ENCODE results near the gene ARRDC1.
A peak's percentile ranks its signal among the peaks of the same experiment; 100 is the strongest.
"Not testable (repeated sequence)": the region's sequence is repeated elsewhere in the genome, so short reads cannot be mapped to it uniquely, and the experiment has no call there.

Gene ARRDC1

DNA sequence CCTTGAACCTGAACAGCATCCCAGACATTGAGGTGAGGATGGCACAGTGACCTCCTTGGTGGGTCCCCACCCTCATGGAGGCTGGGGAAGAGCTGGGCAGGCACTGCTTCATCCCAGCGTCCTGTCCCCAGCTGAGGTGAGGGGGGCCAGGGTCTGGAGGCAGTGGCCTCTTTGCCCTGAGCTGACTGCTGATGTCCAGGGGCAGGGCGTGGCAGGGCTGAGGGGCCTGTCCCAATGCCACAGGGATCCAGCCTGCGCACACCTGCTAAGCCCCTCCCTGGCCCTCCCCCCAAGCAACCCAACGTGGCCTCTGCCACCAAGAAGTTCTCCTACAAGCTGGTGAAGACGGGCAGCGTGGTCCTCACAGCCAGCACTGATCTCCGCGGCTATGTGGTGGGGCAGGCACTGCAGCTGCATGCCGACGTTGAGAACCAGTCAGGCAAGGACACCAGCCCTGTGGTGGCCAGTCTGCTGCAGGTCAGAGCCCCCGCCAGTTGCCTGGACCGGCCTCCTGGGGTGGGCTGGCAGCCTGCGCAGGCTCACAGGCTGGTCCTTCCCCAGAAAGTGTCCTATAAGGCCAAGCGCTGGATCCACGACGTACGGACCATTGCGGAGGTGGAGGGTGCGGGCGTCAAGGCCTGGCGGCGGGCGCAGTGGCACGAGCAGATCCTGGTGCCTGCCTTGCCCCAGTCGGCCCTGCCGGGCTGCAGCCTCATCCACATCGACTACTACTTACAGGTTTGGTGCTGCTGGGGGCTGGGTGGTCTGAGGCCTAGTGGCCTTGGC lies 8.4 kb downstream of the ARRDC1 start:
- no peak overlapping the region for H3K4me3 Mint-ChIP-seq
- H3K27ac Mint-ChIP-seq: peak overlapping the region; percentile 67

DNA sequence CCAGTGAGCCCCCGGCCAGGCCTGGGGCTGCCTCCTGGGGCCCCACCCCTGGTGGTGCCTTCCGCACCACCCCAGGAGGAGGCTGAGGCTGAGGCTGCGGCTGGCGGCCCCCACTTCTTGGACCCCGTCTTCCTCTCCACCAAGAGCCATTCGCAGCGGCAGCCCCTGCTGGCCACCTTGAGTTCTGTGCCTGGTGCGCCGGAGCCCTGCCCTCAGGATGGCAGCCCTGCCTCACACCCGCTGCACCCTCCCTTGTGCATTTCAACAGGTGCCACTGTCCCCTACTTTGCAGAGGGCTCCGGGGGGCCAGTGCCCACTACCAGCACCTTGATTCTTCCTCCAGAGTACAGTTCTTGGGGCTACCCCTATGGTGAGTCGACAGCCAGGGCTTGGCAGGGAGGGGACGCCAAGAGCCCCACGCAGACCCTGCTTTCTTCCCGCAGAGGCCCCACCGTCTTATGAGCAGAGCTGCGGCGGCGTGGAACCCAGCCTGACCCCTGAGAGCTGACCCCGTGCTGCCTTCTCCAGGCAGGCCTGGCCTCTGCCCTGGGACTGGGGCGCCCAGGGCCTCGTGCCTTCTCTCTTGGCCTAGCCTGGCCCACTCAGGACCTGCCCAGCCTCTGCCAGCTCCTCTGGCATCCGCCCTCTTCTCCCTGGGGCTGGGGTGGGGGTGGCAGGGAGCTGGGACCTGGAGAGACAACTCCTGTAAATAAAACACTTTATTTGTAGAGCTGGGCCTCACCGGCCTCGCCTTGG lies 9.3 kb downstream of the ARRDC1 start:
- DNase-seq: no peak
- no peak overlapping the region for H3K27ac Mint-ChIP-seq
- H3K27me3 Mint-ChIP-seq: no peaks in the 10 kb centered on the region
- H3K4me3 Mint-ChIP-seq: no peak overlapping the region
- H3K36me3 Mint-ChIP-seq (ENCODE audit: low read depth): peaks cover 58% of the 10 kb centered on the region
- H3K4me1 Mint-ChIP-seq (ENCODE audit: low read depth): peaks cover 41% of the 10 kb centered on the region
- H3K9me3 Mint-ChIP-seq: no peaks in the 10 kb centered on the region

More for the DNA sequence above, 8.4 kb downstream of the ARRDC1 start:
- H3K36me3 Mint-ChIP-seq (ENCODE audit: low read depth): peaks cover 52% of the 10 kb centered on the region
- H3K9me3 Mint-ChIP-seq: no peaks in the 10 kb centered on the region
- no peaks in the 10 kb centered on the region for H3K27me3 Mint-ChIP-seq
- DNase-seq: no peak
- H3K4me1 Mint-ChIP-seq (ENCODE audit: low read depth): peaks cover 39% of the 10 kb centered on the region

DNA sequence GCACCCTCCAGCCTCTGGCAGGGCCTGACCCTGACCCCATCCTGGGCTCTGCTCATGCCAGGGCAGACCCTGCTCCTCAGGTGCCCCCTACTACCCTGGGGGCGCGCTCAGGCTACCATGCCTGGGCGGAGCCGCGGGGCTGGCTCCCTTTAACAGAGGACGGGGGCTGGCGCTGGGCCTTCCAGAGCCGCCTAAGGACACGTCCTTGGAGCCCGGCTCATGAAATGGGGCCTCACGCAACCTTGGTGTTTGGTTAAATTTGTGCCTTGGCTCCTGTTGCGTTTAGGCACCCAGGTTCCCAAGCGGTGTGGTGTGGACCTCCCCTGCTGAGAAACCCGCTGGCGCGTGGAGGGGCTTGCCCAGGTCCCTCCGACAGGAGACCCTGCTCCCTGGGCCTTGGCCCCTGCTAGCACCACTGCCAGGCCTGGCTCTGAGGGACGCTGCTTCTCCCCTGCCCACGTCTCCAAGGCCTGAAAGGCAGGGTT lies 9.9 kb downstream of the ARRDC1 start:
- H3K27ac Mint-ChIP-seq: peak overlapping the region; percentile 96
- no peak for DNase-seq
- H3K36me3 Mint-ChIP-seq (ENCODE audit: low read depth): peaks cover 61% of the 10 kb centered on the region
- H3K27me3 Mint-ChIP-seq: no peaks in the 10 kb centered on the region
- no peaks in the 10 kb centered on the region for H3K9me3 Mint-ChIP-seq
- H3K4me1 Mint-ChIP-seq (ENCODE audit: low read depth): peaks cover 44% of the 10 kb centered on the region
- no peak overlapping the region for H3K4me3 Mint-ChIP-seq

- Mint-ChIP-seq H3K4me3 (peak within 1 kb of the TSS; percentile 87), H3K27ac (peak within 1 kb of the TSS; percentile 96)
- peak; percentile 97 for DNase-seq
Measured at GRCh38 chr9:137618105-137619067, 12.9 kb downstream of the ARRDC1 start, which contains the start of gene EHMT1. Gene EHMT1 (plus strand): TSS chr9:137619005. CDS start chr9:137619029, 24 bp downstream.

GRCh38 chr9:137619240-137620047 lies 14.0 kb downstream of the ARRDC1 start:
- Mint-ChIP-seq H3K9me3 (no peaks in the 10 kb centered on the region), H3K4me3 (peak overlapping the region; percentile 87), H3K36me3 (ENCODE audit: low read depth) (peaks cover 73% of the 10 kb centered on the region), H3K4me1 (ENCODE audit: low read depth) (peaks cover 46% of the 10 kb centered on the region), H3K27me3 (no peaks in the 10 kb centered on the region), H3K27ac (peak overlapping the region; percentile 90)
- DNase-seq: peak; percentile 58

More at GRCh38 chr9:137618105-137619067, 12.9 kb downstream of the ARRDC1 start, which contains the start of gene EHMT1:
- H3K4me1 Mint-ChIP-seq (ENCODE audit: low read depth): peaks cover 42% of the 10 kb centered on the region
- no peaks in the 10 kb centered on the region for H3K27me3 Mint-ChIP-seq
- no peaks in the 10 kb centered on the region for H3K9me3 Mint-ChIP-seq
- peaks cover 73% of the 10 kb centered on the region for H3K36me3 Mint-ChIP-seq (ENCODE audit: low read depth)

- H3K27ac Mint-ChIP-seq: peak overlapping the region; percentile 90
Measured at GRCh38 chr9:137620048-137620405, 14.5 kb downstream of the ARRDC1 start.

DNA sequence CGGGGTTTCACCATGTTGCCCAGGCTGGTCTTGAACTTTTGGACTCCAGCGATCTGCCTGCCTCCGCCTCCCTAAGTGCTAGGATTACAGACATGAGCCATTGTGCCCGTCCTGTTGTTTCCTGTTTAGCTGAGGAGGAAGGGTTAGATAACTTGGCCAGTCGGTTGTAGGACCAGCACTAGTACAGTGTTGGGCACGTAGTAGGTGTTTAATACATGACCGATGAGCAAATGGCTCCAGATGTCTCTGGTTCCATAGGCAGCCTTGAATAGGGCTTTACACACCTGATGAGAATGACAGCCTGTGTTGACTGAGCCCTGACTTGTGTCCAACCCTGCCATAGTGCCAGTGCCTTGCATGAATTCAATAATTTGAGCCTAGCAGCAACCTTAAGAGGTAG lies 15.1 kb downstream of the ARRDC1 start:
- no peaks in the 10 kb centered on the region for H3K27me3 Mint-ChIP-seq
- H3K9me3 Mint-ChIP-seq: no peaks in the 10 kb centered on the region
- H3K36me3 Mint-ChIP-seq (ENCODE audit: low read depth): peaks cover 75% of the 10 kb centered on the region
- no peak for DNase-seq
- peaks cover 54% of the 10 kb centered on the region for H3K4me1 Mint-ChIP-seq (ENCODE audit: low read depth)
- H3K4me3 Mint-ChIP-seq: peak overlapping the region; percentile 87
- peak overlapping the region; percentile 66 for H3K27ac Mint-ChIP-seq

More at GRCh38 chr9:137620048-137620405, 14.5 kb downstream of the ARRDC1 start:
- Mint-ChIP-seq H3K36me3 (ENCODE audit: low read depth) (peaks cover 72% of the 10 kb centered on the region), H3K4me3 (peak overlapping the region; percentile 87), H3K9me3 (no peaks in the 10 kb centered on the region), H3K4me1 (ENCODE audit: low read depth) (peaks cover 48% of the 10 kb centered on the region), H3K27me3 (no peaks in the 10 kb centered on the region)
- no peak for DNase-seq

DNA sequence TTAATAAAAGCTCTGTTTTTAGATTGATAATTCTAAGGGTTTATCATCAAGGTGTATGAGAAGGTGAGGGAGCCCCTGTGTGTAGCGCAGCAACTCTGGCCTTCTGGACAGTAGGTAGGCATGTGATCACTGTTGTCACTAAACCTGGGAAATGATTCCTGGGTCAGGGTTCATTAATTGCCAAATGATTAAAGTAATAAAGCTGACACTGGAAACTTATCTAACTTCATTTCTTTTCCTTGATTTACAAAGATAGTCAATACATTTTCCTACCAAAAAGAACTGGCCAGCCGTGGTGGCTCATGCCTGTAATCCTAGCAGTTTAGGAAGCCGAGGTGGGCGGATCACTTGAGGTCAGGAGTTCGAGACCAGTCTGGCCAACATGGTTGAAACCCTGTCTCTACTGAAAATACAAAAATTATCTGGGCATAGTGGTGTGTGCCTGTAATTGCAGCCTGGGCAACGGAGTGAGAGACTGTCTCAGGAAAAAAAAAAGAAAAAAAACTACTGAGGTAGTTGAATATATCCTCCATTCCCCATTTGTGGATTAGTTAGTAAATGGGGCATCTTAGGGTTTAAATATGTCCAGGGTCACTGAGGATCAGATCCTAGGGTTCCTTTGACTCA lies 15.8 kb downstream of the ARRDC1 start:
- H3K9me3 Mint-ChIP-seq: no peaks in the 10 kb centered on the region
- peak overlapping the region; percentile 66 for H3K27ac Mint-ChIP-seq
- H3K4me3 Mint-ChIP-seq: peak overlapping the region; percentile 87
- peaks cover 54% of the 10 kb centered on the region for H3K4me1 Mint-ChIP-seq (ENCODE audit: low read depth)
- no peak for DNase-seq
- peaks cover 69% of the 10 kb centered on the region for H3K36me3 Mint-ChIP-seq (ENCODE audit: low read depth)
- no peaks in the 10 kb centered on the region for H3K27me3 Mint-ChIP-seq

- Mint-ChIP-seq H3K36me3 (ENCODE audit: low read depth) (peaks cover 63% of the 10 kb centered on the region), H3K27ac (peak overlapping the region; percentile 73), H3K4me1 (ENCODE audit: low read depth) (peaks cover 49% of the 10 kb centered on the region)
- not testable (repeated sequence) for H3K4me3 Mint-ChIP-seq, H3K27me3 Mint-ChIP-seq, DNase-seq, H3K9me3 Mint-ChIP-seq
Measured at GRCh38 chr9:137622211-137622610, 16.7 kb downstream of the ARRDC1 start.

DNA sequence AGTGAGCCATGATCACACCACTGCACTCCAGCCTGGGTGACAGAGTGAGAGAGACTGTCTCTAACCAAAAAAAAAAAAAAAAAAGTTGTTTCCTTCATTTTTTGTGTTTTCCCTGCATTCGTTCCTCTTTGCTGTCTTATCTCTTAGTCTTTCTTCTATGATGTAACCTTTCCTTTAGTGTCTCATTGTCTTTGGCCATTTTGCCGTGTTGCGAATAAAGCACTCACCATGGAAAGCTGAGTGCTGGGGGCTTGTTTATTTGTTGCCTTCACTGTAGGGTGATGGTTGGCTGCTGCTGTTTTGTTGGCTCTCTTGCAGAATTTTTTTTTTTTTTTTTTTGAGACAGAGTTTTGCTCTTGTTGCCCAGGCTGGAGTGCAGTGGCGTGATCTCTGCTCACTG lies 21.0 kb downstream of the ARRDC1 start:
- Mint-ChIP-seq H3K36me3 (ENCODE audit: low read depth) (peaks cover 45% of the 10 kb centered on the region), H3K4me3 (no peak overlapping the region), H3K4me1 (ENCODE audit: low read depth) (peaks cover 52% of the 10 kb centered on the region), H3K9me3 (no peaks in the 10 kb centered on the region), H3K27me3 (no peaks in the 10 kb centered on the region), H3K27ac (peak overlapping the region; percentile 20)
- no peak for DNase-seq

GRCh38 chr9:137627406-137627805 lies 21.9 kb downstream of the ARRDC1 start:
- Mint-ChIP-seq H3K4me1 (ENCODE audit: low read depth) (peaks cover 55% of the 10 kb centered on the region), H3K36me3 (ENCODE audit: low read depth) (peaks cover 49% of the 10 kb centered on the region)
- H3K4me3 Mint-ChIP-seq, H3K27me3 Mint-ChIP-seq, H3K27ac Mint-ChIP-seq, H3K9me3 Mint-ChIP-seq, DNase-seq: not testable (repeated sequence)

GRCh38 chr9:137630126-137630525 lies 24.6 kb downstream of the ARRDC1 start:
- H3K9me3 Mint-ChIP-seq: no peaks in the 10 kb centered on the region
- H3K4me3 Mint-ChIP-seq: no peak overlapping the region
- no peak for DNase-seq
- H3K27ac Mint-ChIP-seq: peak overlapping the region; percentile 10
- H3K27me3 Mint-ChIP-seq: no peaks in the 10 kb centered on the region
- peaks cover 63% of the 10 kb centered on the region for H3K4me1 Mint-ChIP-seq (ENCODE audit: low read depth)
- peaks cover 47% of the 10 kb centered on the region for H3K36me3 Mint-ChIP-seq (ENCODE audit: low read depth)

DNA sequence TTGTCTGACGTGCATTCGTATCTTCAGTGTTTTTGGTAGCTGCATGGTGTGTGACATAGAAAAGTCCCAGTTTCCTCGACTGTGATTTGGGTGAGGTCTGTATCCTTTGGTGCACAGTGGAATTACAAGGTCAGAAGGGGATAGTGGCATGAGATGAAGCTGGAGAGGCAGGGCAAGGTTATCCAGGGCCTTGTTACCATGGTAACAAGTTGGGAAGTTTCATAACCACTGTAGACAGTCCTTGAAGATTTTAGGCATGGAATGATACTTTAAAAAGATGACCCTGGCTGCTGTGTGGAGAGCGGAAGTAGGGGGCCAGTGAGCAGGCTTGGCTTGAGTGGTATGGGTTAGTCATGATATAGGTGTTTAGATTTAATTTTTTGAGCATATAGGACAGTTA lies 25.2 kb downstream of the ARRDC1 start:
- no peaks in the 10 kb centered on the region for H3K9me3 Mint-ChIP-seq
- DNase-seq: no peak
- H3K27ac Mint-ChIP-seq: peak overlapping the region; percentile 15
- H3K36me3 Mint-ChIP-seq (ENCODE audit: low read depth): peaks cover 43% of the 10 kb centered on the region
- H3K4me1 Mint-ChIP-seq (ENCODE audit: low read depth): peaks cover 58% of the 10 kb centered on the region
- H3K4me3 Mint-ChIP-seq: peak overlapping the region; percentile 1
- H3K27me3 Mint-ChIP-seq: no peaks in the 10 kb centered on the region

All from activated T-cell treated with anti-CD3 and anti-CD28 coated beads, Interleukin-2, amount 50 U/mL, for 24 hours (primary cell).